RWPE1 (cell line): Measurements from ENCODE around the gene KISS1R.

Source experiments
- CTCF ChIA-PET: fragments of 350-600 bp; sonication (Branson Sonifier 250); formaldehyde crosslinking; extraction: SDS; loops from one replicate; lab custom pipeline; 2021; lab: Yijun Ruan, JAX
- POLR2A ChIA-PET: fragments of 400-600 bp; formaldehyde crosslinking; extraction: SDS; loops from one replicate; lab custom pipeline; 2020; ENCODE audit warnings: antibody characterized with exemption; ENCODE audit not compliant: low non-redundant PET; lab: Yijun Ruan, JAX
- DNase-seq: peaks from one replicate; pipeline ENCODE4 v3.0.0; 2012; ENCODE audit warnings: low spot score
- H3K27ac ChIP-seq: fragments of 450-650 bp; 2 replicates; pipeline ENCODE4 v1.5.1; 2017
- CTCF ChIP-seq: fragments of 450-650 bp; conservative IDR thresholded peaks from 2 replicates; pipeline ENCODE4 v1.5.1; 2017; ENCODE audit warnings: low read depth, mild to moderate bottlenecking

KISS1R gene

GRCh38 chr19:928471-929202 is 11.5 kb downstream of the KISS1R start:
- ChIA-PET CTCF (no interaction called here), POLR2A (no interaction called here)
- TF ChIP-seq CTCF: no peak
- no peak for DNase-seq
- 0 out of 2 replicates have a peak overlapping the region, but pooled peaks have one; percentile 15 for H3K27ac ChIP-seq

GRCh38 chr19:929203-929890 is 12.2 kb downstream of the KISS1R start:
- DNase-seq: no peak
- CTCF ChIA-PET: no interaction called here
- no peak for TF ChIP-seq CTCF
- POLR2A ChIA-PET: no interaction called here
- H3K27ac ChIP-seq: 0 out of 2 replicates have a peak overlapping the region, but pooled peaks have one; percentile 15

GRCh38 chr19:929891-930258 is 12.7 kb downstream of the KISS1R start:
- TF ChIP-seq CTCF: no peak
- CTCF ChIA-PET: interaction anchor here (0.6 kb wide), 2 partner anchors 47 to 79 kb away, joined by 3 to 5 read pairs; no protein-coding TSS in a partner anchor
- DNase-seq: no peak
- H3K27ac ChIP-seq: no peak overlapping the region
- POLR2A ChIA-PET: no interaction called here

GRCh38 chr19:931860-932647 is 14.9 kb downstream of the KISS1R start:
- H3K27ac ChIP-seq: peak overlapping the region; percentile 79; the same call in 1 of the 2 replicates
- DNase-seq: no peak
- no peak for TF ChIP-seq CTCF
- CTCF ChIA-PET: interaction anchor here (0.6 to 1.1 kb wide), 2 partner anchors 21 to 307 kb away, joined by 3 read pairs; no protein-coding TSS in a partner anchor
- POLR2A ChIA-PET: no interaction called here

GRCh38 chr19:932648-933552 is 15.8 kb downstream of the KISS1R start:
- no peak for TF ChIP-seq CTCF
- H3K27ac ChIP-seq: peak overlapping the region; percentile 79
- DNase-seq: peak; percentile 77
- POLR2A ChIA-PET: no interaction called here
- CTCF ChIA-PET: interaction anchor here (0.6 to 1.4 kb wide), 4 partner anchors 20 to 306 kb away, joined by 3 to 5 read pairs (median 3); no protein-coding TSS in a partner anchor
